Mucosa of descending colon (tissue), 3 donors: ENCODE data around the gene VSIG10L2. TPM values are rescaled to one million over a fixed set of nuclear protein-coding genes. Genes with fewer than 3 reads are reported as not detected.

Source experiments
- ATAC-seq: fragments of 200-7000 bp; cut with Tn5 transposase; one replicate; pipeline ENCODE4 v1.9.1; 2020; ENCODE audit warnings: mild to moderate bottlenecking, moderate library complexity
- DNase-seq, 3 donors: peaks; one replicate each; pipeline ENCODE4 v3.0.0-alpha.2; 2020
- H3K36me3 ChIP-seq: fragments of 200-600 bp; one replicate; pipeline ENCODE4 v1.8.0; 2021; ENCODE audit warnings: low read depth, mild to moderate bottlenecking
- H3K4me1 ChIP-seq: fragments of 200-600 bp; one replicate; pipeline ENCODE4 v1.8.0; 2021; ENCODE audit warnings: low read depth, mild to moderate bottlenecking
- H3K4me3 ChIP-seq: fragments of 200-600 bp; one replicate; pipeline ENCODE4 v1.8.0; 2021; ENCODE audit warnings: mild to moderate bottlenecking
- H3K9me3 ChIP-seq: fragments of 200-600 bp; one replicate; pipeline ENCODE4 v1.8.0; 2021; ENCODE audit warnings: mild to moderate bottlenecking
- intact Hi-C, 2 donors: fragments of 100-400 bp; cut with DNase I in 1 of 2; cut with micrococcal nuclease in 1 of 2; formaldehyde crosslinking; loops; one replicate each; pipeline versions ENCODE4 v1.11.0 to v1.11.1; 2022; cut with DNase I, micrococcal nuclease
- total RNA-seq, 3 donors: library from RNA; stranded (reverse); fragmentation: NEBNext Ultra II Directional in 2 of 3; extraction: Animal tissue kit (Norgen Biotek cat#: 25700) in 2 of 3; gene quantifications; one replicate each; pipeline versions ENCODE4 v1.2.1 to v1.2.4, GENCODE V29; 2021 to 2023
- TF ChIP-seq, protein P1 (sequence below): fragments of 200-600 bp; IDR thresholded peaks from one replicate; pipeline ENCODE4 v1.8.0; 2022; ENCODE audit warnings: antibody characterized with exemption, mild to moderate bottlenecking
- donor health status: DM: no; HTN: no; CAD: no; lungs with moderate emphysema.
- donor health status: DM: no; HTN: no; CAD: no.
- donor health status: DM: no; HTN: yes; CAD: no.

Gene VSIG10L2
- total RNA-seq, 3 donors from 2014 or later = 0.09 TPM; not detected in 2

DNA sequence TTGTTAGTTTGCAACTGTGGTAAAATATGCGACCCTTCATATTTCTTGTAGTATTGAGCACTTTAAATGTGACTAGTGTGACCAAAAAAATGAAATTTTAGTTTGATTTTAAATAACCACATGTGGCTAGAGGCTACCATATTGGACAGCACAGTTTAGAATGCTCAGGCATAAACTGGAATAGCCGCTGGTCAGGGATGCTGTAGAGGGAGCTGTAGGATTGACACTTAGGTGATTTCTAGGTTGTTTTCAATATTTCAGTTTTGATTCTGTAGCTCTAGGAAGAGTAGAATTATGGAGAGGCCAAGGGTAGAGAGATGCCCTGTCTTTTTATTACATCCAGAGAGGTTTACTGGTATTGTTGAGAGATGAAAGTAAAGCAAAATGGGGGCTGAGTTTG, 10.8 kb upstream of the VSIG10L2 start:
- no peak for DNase-seq
- intact Hi-C loops = no loop called here
- H3K4me3 ChIP-seq = no peak overlapping the region

DNA sequence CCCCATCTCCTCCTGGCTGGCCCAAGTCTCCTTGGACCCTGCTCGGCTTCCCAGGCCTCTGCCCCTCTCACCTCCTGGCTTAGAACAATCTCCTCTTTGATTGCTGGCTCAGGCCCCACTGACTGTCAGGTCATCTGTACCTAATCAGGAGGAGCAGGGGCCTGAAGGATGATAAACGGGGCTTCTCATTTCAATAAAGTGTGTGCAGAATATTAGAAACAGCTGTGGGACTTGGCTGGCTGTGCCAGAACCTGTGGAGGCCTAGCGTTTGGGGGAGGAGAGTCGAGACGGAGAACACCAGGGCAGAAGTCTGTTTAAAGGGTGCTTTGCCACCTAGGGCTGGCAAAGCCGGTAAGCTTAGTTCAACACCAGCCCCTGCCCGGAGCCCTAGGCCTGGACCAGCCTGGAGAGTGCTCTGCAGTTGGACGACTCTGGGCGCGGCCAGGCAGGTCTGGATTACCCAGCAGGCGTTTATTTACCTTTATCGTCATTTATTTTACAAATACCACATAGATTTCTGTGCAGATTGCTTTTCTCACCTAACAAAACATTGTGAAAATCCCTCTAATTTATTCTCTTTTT, 10.1 kb upstream of the VSIG10L2 start:
- no peaks in the 10 kb centered on the region for H3K9me3 ChIP-seq
- intact Hi-C loops = no loop called here
- no peak for DNase-seq
- no peaks in the 10 kb centered on the region for H3K4me1 ChIP-seq
- H3K4me3 ChIP-seq = no peak overlapping the region
- TF ChIP-seq, protein P1, sequence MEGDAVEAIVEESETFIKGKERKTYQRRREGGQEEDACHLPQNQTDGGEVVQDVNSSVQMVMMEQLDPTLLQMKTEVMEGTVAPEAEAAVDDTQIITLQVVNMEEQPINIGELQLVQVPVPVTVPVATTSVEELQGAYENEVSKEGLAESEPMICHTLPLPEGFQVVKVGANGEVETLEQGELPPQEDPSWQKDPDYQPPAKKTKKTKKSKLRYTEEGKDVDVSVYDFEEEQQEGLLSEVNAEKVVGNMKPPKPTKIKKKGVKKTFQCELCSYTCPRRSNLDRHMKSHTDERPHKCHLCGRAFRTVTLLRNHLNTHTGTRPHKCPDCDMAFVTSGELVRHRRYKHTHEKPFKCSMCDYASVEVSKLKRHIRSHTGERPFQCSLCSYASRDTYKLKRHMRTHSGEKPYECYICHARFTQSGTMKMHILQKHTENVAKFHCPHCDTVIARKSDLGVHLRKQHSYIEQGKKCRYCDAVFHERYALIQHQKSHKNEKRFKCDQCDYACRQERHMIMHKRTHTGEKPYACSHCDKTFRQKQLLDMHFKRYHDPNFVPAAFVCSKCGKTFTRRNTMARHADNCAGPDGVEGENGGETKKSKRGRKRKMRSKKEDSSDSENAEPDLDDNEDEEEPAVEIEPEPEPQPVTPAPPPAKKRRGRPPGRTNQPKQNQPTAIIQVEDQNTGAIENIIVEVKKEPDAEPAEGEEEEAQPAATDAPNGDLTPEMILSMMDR = no peak
- no peak for ATAC-seq
- H3K36me3 ChIP-seq = no peaks in the 10 kb centered on the region

More for the DNA sequence above, 10.8 kb upstream of the VSIG10L2 start:
- TF ChIP-seq, protein P1 = no peak
- no peaks in the 10 kb centered on the region for H3K4me1 ChIP-seq
- no peaks in the 10 kb centered on the region for H3K36me3 ChIP-seq
- no peaks in the 10 kb centered on the region for H3K9me3 ChIP-seq
- no peak for ATAC-seq

DNA sequence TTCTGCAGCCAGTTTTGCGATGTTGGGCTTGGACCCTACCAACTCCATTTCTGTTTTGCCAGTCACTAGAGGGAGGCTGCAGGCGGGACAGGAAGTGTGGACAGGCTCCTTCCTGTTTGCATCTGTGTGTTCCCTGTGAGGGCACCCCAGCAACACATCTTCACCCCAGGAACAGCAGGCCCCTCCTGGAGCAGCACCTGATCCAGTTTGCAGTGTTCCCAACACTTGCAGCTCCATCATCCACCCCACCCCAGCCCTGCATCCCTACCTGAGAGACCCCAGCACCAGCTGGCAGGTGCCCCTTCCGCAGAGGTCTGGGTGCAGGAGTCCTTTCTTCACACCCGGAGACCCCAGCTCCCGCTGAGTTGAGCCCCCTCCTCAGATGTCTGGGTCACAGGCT, 7.4 kb upstream of the VSIG10L2 start:
- intact Hi-C loops = no loop called here
- DNase-seq (no peak), ATAC-seq (no peak)
- no peaks in the 10 kb centered on the region for H3K4me1 ChIP-seq
- TF ChIP-seq, protein P1 = no peak
- H3K36me3 ChIP-seq = no peaks in the 10 kb centered on the region
- no peak overlapping the region for H3K4me3 ChIP-seq
- H3K9me3 ChIP-seq = no peaks in the 10 kb centered on the region

DNA sequence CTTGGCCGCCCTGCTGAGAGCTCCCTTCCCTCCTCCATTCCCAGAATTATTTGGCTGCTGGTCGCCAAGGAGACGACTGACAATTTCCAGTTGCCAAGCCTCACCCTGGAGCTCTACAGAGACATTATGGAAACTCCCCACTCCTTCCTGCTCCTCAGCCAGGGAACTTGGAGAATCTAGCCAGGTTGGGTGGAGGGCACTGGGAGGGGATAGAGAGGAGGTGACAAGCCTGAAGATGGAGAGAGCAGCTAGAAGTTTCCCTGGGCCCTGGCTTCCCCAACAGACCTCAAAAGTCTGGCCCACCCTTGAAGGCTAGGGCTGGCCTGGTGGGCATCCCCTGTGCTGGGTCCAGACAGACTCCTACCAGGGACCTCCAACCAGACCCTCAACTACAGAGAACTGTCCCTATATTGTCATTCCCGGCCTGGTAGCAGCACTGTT, 6.7 kb upstream of the VSIG10L2 start:
- H3K36me3 ChIP-seq = no peaks in the 10 kb centered on the region
- no peaks in the 10 kb centered on the region for H3K9me3 ChIP-seq
- DNase-seq (no peak), ATAC-seq (no peak)
- intact Hi-C loops = no loop called here
- no peaks in the 10 kb centered on the region for H3K4me1 ChIP-seq
- TF ChIP-seq, protein P1 = no peak
- H3K4me3 ChIP-seq = no peak overlapping the region

DNA sequence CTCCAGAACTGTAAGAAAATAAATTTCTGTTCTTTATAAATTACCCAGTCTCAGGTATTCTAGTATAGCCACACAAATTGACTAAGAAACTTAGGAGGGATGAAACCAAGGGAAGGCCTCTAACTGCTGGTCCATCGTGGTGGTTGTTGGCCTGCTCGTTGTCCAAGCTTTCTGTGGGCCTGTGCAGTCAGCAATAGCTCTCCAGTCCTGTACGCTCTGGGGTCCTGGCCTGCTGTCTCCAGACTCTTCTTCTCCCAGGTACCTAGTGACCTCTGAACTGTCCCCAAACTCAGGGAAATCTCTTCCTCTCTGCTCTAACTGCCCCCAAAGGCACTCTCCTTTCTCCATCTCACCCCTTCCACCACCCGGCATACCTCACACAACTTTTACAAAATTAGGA, 5.7 kb upstream of the VSIG10L2 start:
- Histone ChIP-seq H3K4me3 (no peak overlapping the region), H3K36me3 (no peaks in the 10 kb centered on the region), H3K4me1 (no peaks in the 10 kb centered on the region), H3K9me3 (no peaks in the 10 kb centered on the region)
- no peak for ATAC-seq
- intact Hi-C loops = no loop called here
- no peak for DNase-seq
- TF ChIP-seq, protein P1 = no peak

DNA sequence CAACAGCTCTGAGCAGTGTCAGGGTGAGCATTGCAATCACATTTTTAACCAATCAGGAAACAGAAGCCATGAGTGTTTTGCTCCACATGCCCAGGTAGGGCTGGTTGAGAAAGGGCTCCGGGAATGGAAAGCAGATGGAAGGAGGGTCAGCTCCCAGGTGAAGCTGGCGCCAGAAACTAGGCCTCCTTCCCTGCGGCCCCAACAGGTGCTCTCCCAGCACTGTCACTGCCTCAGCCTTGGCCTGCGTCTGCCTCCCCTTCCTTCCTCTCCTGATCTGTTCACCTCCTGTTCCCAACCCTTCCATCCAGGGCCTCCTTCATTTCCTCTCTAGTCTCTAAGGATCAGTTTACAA, 4.6 kb upstream of the VSIG10L2 start:
- H3K4me1 ChIP-seq = no peaks in the 10 kb centered on the region
- no peak for ATAC-seq
- TF ChIP-seq, protein P1 = no peak
- H3K36me3 ChIP-seq = no peaks in the 10 kb centered on the region
- no peaks in the 10 kb centered on the region for H3K9me3 ChIP-seq
- intact Hi-C loops = no loop called here
- no peak overlapping the region for H3K4me3 ChIP-seq
- DNase-seq = no peak
